GM19438 (cell line): ENCODE data around the gene PTPRG.

Experiments
- ATAC-seq: cut with Tn5 transposase; IDR thresholded peaks from one replicate; pipeline ENCODE4 v1.9.1; 2021; ENCODE audit warnings: low read depth; ENCODE audit not compliant: unreplicated experiment

PTPRG gene

DNA sequence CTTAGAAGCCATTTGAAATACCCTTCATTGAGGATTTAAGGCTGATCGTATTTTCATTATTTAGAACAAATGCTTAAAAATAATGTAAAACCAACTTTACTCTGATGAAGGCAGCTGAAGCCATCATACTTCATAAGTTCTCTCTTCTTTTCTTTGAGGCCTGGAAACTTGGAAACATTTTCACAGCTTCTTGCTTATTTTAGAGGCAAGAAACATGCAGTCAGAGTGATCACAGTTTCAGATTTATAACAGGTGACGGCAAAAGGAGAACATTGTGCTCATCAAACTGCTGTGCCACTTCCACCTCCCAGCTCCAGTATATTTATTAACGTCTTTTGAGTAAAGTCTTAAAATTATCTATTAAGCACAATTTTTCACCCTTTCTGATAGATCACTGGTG, 376.1 kb downstream of the PTPRG start:
- ATAC-seq = no peak

DNA sequence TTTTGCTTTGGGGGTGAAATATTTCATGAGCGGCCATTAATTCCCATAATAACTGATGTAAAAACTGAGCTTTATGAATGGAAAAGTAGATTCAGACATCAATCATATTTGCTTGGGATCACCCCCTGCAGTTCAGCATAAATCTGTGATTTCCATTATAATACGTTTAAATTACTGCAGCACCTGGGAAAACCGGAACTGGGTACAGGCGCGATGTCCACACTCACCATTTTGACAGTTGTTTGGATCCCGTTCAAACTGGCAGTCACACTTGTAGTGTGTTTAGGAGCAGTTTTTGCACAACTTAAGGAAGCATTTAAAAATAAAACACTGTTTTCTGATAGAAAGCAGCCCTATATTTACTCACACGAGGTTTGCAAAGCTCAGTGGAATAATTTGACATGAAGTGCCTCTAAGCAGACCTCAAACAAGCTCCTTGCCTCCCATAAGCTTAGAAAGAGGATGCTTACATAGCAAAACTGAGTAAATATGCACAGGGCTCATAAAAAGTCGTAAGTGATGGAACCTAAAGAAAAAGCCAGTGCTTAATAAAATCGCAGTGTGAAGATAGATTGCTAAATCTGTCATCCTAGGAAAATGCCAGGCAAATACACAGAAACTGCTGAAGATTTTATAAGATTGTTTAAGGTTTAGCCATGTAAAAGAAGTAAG, 377.6 kb downstream of the PTPRG start:
- ATAC-seq = no peak

DNA sequence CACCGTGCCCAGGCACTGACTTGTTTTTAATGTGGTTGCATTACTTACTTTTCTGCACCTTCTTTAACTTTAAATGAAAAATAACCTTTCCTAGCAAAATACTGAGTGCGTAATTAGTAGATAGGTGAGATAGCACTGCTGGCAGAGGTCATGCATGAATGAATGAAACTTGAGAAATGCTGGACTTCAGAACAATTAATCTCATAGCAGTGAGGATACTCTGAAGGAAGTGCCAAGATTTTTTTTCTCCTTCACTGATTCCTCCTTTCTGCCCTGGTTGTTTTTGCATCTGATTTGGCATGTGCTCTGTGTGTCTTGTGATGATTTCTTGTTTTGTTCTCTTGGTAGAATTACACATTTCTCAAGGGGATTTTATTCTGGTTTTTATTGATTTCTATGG, 378.9 kb downstream of the PTPRG start:
- ATAC-seq = no peak

DNA sequence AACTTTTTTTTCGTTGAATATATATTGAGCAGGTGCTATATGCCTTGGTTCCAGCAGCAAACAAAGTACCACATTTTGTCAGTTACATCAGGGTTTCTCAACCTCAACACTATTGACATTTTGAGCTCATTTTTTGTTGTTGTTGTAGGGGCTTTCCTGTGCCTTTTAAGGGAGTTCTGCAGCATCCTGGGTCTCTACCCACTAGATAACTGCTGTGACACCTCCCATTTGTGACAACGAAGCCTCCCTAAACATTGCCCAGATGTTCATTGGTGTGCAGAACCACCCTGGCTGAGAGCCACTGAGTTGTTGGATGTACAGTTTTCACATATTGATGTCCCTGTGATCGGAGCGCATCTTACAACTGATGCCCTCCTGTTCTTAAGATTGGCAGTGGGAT, 382.6 kb downstream of the PTPRG start:
- no peak for ATAC-seq

DNA sequence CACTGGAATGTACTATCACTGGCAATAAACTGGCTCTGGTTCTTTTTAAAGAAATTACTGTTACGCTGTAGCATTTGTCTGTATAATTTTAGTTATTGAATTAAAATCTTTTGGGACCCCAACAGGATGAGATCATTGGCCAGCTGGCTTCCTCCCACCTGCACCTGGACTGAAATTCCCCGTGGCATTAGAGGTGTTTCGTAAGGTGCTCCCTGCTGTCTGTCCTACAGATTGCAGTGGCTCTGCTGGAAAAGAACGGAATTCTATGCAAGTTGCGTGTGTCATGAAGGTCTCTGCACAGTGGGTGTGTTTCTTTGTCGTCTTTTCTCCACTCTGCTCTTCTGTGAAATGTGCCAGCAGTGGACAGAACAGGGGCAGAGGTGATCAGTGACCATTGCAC, 383.4 kb downstream of the PTPRG start:
- no peak for ATAC-seq

DNA sequence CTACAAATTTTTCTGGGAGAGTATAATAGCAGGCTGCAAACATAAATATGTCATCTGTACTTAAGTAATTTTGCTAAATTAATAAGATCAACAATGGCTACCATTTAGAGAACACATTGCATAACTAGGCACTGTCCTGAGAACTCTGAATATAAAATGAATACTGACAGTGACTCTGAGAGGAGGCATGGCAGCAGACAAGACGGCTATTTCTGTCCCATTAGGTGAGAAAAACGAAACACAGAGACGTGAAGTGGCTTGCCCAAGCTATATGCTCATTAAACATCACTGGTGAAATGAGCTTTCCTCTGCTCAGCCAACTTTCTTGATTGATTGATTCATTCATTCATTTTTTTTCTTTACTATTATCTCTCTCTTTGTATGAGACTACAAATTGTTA, 384.3 kb downstream of the PTPRG start:
- ATAC-seq = no peak

DNA sequence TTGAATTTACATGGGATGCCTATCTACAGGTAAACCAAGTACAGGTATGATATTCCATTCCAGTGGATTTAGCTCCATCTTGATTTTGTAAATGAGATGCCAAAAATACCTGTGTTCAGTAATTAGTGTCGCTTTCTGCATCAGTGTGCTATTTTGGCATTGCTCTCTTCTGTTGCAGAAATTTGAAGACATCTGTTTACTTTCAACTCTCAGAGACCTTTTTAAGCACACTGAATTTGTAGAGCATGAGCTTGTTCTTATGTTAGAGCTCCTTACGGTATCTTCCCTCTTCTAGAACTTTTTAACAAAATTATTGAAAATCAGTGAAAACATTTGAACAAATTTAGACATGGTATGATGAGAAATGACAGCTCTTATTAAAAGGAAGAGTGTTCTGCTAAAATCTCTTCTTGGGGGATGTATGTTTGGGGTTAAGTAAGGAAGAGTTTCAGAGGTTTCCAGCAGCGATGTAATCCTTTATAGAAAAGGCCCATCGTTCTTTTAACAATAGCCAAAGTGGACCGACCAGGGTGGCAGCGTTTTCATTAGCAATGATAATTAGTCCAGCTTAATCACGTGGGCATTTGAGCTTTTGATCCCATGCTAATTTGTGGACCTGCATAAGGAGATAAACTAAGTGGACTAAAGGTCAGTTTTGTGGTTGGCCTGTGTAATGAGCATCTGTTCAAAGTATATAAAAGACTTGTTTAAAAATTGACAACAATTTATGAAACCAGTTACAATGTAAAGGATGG, 385.4 kb downstream of the PTPRG start:
- no peak for ATAC-seq

DNA sequence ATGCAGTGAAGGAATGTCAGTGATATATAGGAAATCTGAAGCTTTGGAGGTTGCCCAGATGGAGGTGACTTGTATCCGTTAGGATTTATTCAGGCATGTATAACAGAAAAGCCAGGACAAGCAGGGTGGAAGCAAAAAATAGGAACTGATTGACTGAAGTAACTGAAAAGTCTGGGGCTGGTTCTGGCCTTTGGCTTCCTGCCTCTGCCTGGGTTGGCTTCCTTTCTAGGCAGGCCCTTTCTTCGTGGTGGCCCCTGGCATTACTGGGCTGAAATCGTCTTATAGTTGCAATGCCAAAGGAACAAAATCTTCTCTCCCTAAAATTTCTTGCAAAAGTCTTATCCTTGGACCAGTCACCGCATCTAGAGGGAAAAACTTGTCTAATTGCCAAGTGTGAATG, 386.1 kb downstream of the PTPRG start:
- no peak for ATAC-seq

DNA sequence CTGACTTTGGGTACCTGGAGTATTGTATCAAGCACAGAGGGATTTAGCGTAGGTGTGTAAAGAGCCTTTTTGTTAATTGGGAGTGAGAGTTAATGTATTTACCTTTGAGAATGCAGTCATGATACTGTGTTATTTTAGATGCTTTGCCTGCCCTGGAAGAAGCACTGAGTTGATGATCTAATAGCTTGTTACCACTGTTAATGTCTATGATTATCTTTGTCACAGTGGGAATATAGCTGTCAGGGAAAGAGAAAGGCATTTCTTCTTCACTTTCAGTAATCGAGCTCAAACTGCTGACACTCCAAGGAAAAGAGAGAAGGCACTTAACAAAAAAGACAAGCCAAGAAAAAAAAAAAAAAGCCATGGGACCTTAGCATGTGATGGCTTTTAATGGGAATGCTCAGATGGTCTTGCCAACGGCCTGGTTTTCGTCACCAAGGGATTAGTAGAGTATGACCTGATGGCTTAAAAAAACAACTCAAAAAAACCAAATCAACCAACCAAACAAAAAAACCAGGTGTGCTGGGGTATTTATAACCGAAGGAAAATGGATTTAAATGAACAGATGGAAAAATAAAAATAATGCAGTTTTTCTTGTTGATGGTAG, 387.4 kb downstream of the PTPRG start:
- ATAC-seq = no peak

DNA sequence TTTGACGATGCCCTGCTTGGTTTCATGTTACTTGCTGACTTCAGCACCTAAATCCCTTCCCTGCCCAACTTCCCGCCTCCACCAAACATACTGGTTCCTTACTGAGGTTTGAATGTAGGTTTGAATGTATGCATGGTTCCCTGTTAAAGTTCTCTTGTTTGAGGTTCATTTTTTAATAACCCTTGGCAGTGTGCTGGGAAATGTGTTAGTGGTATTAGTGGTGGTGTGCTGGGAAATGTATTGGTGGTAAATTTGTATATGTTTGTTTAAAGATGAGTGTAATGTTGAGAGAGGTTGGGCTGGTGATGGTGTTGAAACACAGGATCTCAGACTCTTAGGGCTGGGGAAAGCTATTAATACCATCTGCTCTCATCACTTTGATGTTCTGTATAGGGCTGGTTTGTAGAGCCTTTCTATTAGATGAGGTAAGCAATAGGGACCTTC, 392.7 kb downstream of the PTPRG start:
- no peak for ATAC-seq

DNA sequence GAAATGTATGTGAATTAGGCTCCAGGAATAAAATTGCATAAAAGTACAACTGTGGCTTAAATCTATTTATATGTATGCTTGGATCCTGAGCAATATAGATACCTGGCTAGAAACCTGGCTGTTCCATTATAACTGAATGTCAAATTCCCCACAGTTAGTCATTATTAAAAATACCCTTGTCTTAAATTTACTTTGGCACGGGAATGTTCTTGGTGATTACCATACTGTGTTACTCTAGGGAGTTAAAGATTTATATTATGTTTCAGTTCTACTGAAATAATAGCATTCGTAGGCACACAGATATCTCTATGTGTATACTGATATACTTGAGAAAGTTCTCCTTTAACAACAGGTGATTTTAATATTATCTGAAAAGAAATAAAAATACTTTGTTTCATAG, 394.1 kb downstream of the PTPRG start:
- no peak for ATAC-seq

DNA sequence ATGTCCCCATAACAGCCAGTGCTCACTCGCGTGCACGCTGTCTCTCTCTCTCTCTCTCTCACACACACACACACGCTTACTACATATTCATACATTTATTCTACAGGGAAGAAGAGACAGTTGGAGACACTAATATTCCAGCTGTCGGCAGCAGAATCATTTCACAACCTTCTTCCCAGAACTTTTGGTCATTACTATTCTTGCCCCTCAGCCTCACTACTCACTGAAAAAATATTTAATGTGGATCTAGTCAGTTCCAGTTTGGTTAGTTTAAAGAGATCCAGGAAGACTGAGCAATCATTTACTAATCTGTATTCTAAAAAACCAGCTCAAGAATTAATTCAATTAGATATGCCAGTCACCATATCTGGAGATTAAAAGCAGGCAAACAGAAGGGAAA, 394.9 kb downstream of the PTPRG start:
- ATAC-seq = no peak

DNA sequence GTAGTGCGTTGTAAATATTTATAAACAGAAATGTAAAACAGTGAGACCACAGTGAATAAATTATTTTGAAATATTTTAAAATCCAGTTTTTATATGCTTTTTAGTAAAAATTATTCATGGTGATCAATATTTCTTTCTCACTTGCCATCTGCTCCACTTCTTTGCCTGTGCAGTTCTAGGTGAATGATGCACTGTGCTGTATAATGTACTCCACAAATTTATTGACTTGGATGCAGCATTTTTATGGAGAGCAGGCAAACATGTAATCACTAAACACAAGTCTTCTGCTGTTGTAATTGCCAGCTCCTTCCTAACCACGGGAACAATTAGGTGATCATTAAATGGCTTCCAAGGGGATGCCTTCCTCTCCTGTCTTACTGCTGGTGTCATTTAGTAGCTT, 395.9 kb downstream of the PTPRG start:
- ATAC-seq = no peak

DNA sequence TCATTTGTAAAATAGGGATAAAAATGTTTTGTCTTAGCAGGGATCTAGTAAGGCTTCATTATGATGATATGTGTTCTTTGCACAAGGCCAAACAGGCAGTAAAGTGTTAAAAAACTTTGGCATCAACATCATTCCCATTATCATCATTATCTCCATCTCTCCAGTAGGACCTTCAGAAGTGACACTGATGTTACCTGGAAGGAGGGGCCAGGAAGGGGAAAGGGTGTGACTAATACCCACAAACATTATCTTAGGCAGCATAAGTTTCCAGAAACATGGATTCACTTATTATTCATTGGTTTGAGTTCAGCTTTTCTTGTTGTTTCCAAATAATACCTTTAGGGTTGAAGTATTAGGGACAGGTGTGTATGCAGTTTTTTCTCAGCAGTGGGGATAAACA, 399.6 kb downstream of the PTPRG start:
- no peak for ATAC-seq

DNA sequence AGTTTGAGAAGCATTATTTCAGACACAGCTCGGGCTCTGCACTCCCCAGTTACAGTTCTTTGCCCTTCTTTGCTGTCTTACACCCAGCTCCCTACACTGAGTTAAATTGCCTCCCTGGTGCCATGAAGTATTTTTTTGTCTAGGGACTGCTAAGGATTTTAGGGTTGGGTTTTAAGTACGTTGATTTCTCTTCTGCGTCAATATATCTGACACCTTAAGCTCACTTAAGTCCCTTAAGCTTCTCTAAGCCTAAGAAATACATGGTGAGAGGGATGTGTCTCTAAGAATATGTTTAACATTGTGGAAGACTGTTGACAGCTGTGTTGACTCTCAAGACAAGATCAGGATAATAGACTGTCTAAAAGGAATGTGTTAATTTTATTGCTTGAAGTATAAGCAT, 400.5 kb downstream of the PTPRG start:
- ATAC-seq = no peak

DNA sequence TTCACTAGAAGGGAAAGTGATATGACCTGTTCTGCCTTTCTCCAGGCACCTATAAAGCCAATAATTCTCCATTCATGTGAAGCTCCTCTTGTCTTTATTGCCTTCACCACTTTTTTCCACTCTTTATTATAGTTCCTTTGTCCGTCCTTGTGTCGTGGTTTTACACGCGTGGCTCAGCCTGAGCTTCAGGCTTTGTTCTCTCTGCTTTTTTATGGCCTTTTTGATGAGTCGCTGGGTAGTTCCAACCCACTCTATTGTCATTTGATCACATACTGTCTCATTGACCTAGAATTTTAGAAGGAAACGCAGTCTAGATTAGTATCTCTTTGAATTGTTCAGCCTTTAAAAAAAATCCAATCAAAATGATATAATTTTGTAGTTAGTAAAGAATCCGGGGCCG, 403.2 kb downstream of the PTPRG start:
- no peak for ATAC-seq

DNA sequence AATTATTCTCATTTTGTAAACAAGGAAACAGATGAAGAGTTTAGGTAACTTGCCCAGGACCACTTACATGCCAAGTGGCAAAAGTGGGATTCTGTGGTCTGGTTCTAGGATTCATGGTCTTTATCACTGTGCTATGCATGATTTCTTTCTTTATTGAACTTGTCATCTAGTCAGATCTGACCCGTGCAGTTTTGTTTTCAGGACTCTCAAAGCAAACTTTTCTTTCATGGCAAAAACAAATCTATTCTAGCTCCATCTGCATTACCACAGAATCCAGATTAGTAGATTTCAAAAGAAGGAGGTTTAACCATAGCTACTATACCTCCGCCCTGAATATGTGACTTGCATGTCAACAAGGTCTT, 404.4 kb downstream of the PTPRG start:
- ATAC-seq = no peak

DNA sequence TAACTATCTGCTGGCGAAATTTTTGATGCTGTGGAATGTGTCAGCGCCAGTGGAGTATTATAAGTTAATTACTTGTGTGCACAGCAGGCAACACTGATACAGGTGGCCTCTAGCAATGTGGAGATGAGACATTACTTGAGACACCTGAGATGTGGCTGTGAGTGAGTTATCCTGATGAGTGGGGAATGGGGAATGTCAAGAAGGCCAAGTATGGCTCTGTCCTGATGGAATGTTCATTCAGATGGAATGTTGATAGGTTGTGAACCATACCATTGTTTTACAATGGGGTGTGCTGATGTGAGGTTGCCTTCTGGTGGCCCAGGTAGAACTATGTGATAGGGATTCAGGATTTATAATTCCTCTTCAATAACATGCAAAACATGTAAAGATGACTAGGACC, 404.8 kb downstream of the PTPRG start:
- no peak for ATAC-seq

DNA sequence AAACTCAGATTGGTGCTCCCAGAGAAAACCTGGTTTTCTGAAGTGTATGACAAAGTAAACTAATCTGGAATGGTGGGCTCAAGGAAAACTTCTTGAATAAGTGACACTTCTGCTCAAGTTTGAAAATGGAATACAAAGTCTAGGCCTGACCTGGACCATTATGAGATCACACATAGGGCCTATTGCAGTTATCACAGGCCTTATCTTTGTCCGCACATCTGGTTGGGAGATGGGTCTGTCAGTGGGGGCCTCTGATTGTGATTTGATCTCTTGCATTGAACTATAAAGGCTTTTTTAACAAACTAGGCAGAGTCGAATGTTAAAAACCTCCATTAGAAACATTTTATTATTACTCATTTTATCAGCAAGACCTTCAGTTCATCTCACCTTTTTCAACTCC, 405.6 kb downstream of the PTPRG start:
- ATAC-seq = no peak

DNA sequence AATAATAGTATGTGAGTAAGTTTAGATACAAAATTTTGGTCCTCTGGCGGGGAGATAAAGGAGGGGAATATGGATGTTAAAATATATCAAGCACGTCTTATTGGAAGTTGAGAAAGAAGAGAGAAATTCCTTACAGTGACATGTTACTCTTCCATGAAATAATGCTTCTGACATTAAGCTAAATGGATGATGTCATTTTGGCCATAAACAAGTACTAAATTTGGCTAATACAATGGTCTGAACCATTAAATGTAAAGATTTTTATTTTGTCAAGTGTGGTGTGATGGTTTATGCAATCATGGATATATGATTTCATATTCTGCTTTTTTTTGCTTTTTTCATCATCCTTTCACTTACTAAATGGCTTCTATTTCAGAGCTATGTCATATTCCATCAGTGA, 406.6 kb downstream of the PTPRG start:
- no peak for ATAC-seq

DNA sequence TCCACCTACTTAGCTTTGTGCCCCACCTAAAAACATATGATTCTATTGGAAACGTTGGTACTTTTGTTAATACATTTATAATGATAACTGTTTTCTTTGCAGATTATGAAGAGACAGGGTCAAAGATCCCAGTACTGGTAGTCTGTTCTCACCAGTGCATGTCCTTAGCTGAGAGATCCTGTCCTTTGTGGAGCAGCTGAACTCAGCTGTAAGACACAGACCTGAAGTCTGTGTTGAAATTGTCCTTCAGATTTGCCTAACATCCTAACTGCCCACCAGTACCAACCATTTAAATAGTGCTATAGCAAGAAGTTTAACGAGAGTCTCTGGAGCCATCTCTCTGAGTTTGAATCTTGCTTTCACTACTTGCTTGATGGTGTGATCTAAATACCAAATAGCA, 413.3 kb downstream of the PTPRG start:
- ATAC-seq = no peak

DNA sequence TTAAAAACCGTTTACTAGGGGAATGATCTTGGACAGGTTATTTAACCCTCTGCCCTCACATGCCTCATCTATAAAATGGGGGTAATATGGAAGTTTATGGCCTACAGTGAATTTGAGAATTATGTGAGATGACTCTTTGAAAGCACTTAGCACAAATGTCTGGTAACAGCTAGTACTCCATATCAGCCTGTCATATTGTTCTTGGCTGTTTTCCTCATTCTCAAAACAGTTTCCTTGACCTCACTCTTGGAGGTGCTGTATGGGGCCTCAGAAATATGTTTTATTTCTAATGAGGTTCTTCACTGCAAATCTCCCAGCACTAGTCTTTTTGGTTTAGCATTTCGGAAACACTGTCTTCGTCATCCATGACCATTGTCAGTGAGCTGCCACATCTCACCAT, 413.8 kb downstream of the PTPRG start:
- no peak for ATAC-seq
